22Rv1 (cell line): ENCODE results near the gene IFIT1B.

Experiments
- CTCF ChIP-seq: fragments of 450-650 bp; IDR thresholded peaks from 2 replicates; pipeline ENCODE4 v1.5.1; 2017; ENCODE audit warnings: mild to moderate bottlenecking
- ZFX ChIP-seq: fragments of 450-650 bp; IDR thresholded peaks from 2 replicates; pipeline ENCODE4 v1.6.1; 2017; ENCODE audit warnings: antibody characterized with exemption, borderline replicate concordance

- TF ChIP-seq CTCF (no peak), ZFX (no peak)
Measured at GRCh38 chr10:89343089-89343767, 34.6 kb upstream of the IFIT1B start.
